ENCODE data around the gene ENOX1. TPM values are rescaled to one million over a fixed set of nuclear protein-coding genes. Genes with fewer than 3 reads are reported as not detected.

Gene ENOX1
- total and polyA plus RNA-seq, 9 of the 15 experiments (the other 6 are each of a cell fraction or from before 2014, with no cell fraction given): not detected

- no peak for DNase-seq (ENCODE audit: extremely low read depth in 1 of 4, low spot score in 3 of 4)
- H2AFZ ChIP-seq (ENCODE audit: low read depth, low read length): no peak overlapping the region
- POLR2A ChIA-PET: interaction anchor here (0.6 kb wide), 1 partner anchor 33 kb away, joined by 3 read pairs; no protein-coding TSS in a partner anchor
- FAIRE-seq: no peak
- H3K79me2 ChIP-seq (ENCODE audit: control insufficient read depth, insufficient read depth, low read length): no peaks in the 10 kb centered on the region
- H3K4me1 ChIP-seq (replicated peaks in 1 of 2; ENCODE audit: control insufficient read depth in 2 of 2, insufficient read depth in 2 of 2, low read length in 2 of 2): no peaks in the 10 kb centered on the region
- intact Hi-C loops (cut with micrococcal nuclease) (no loop called here), in situ Hi-C loops (cut with MboI) (no loop called here)
- ATAC-seq: no peak
- H3K27ac ChIP-seq (ENCODE audit: extremely low read depth, low read depth, low read length): no peak overlapping the region
- no peaks in the 10 kb centered on the region for H3K36me3 ChIP-seq (ENCODE audit: control insufficient read depth, insufficient read depth, low read length)
- no peak overlapping the region for H3K9ac ChIP-seq (ENCODE audit: insufficient read depth in 1 of 2, low read depth in 2 of 2, low read length in 2 of 2)
- H3K9me3 ChIP-seq (replicated peaks; ENCODE audit: control insufficient read depth, insufficient read depth, low read depth, low read length): no peaks in the 10 kb centered on the region
- CTCF ChIA-PET (ENCODE audit: low intra/inter-chr PET ratio): no interaction called here
- no peaks in the 10 kb centered on the region for H3K9me1 ChIP-seq (ENCODE audit: control insufficient read depth, insufficient read depth, low read length)
- no peaks in the 10 kb centered on the region for H4K20me1 ChIP-seq (replicated peaks; ENCODE audit: control insufficient read depth, insufficient read depth, low read length)
- no peaks in the 10 kb centered on the region for H3K27me3 ChIP-seq (ENCODE audit: control insufficient read depth in 2 of 2, insufficient read depth in 2 of 2, low read length in 2 of 2)
- no TSS peak for BruUV-seq (replicated peaks)
- no peak overlapping the region for H3K4me2 ChIP-seq (ENCODE audit: insufficient read depth, low read length)
- H3K4me3 ChIP-seq: no peak overlapping the region
- WGBS (ENCODE audit: insufficient coverage, low coverage, missing lambda C conversion rate): 0% methylated on average over 1 of the region's 1 CpG
- TF ChIP-seq MAFF (IDR thresholded peaks at IDR 0.05; ENCODE audit: low read length) (no peak), RBM25 (IDR thresholded peaks at IDR 0.05; ENCODE audit: low read depth, low read length, severe bottlenecking) (no peak), ZBTB34 (CRISPR knock-in tag; IDR thresholded peaks at IDR 0.05) (no peak), SIX5 (IDR thresholded peaks at IDR 0.05; ENCODE audit: borderline replicate concordance in 1 of 2, insufficient read depth in 1 of 2, low read depth in 1 of 2, low read length in 2 of 2) (no peak), COPS2 (conservative IDR thresholded peaks at IDR 0.05) (no peak), HDAC1 (IDR thresholded peaks at IDR 0.05) (no peak), ZNF57 (CRISPR knock-in tag; IDR thresholded peaks at IDR 0.05) (no peak), CLOCK (CRISPR knock-in tag; IDR thresholded peaks at IDR 0.05; ENCODE audit: borderline replicate concordance) (no peak), ETV5 (CRISPR knock-in tag; IDR thresholded peaks at IDR 0.05; ENCODE audit: low read depth) (no peak), EHMT2 (IDR thresholded peaks at IDR 0.05) (no peak), ZNF431 (CRISPR knock-in tag; IDR thresholded peaks at IDR 0.05) (no peak), UBTF (IDR thresholded peaks at IDR 0.05; ENCODE audit: borderline replicate concordance in 1 of 2, low read depth in 2 of 2, low read length in 2 of 2) (no peak), FUS (optimal IDR thresholded peaks at IDR 0.05; ENCODE audit: low read depth, low read length) (no peak), U2AF1 (optimal IDR thresholded peaks at IDR 0.05; ENCODE audit: low read depth, low read length) (no peak), ZNF395 (CRISPR knock-in tag; IDR thresholded peaks at IDR 0.05) (no peak), KHSRP (IDR thresholded peaks at IDR 0.05) (no peak)
Measured at GRCh38 chr13:43203781-43204180, 583.0 kb downstream of the ENOX1 start.
